PC-3 (cell line): ENCODE data around the gene NACC2.

Source experiments
- EZH2 ChIP-seq: fragments of 300-600 bp; sonication (generic); IDR thresholded peaks from one replicate; pipeline ENCODE4 v1.6.1; 2017; ENCODE audit warnings: antibody characterized with exemption, mild to moderate bottlenecking, low read length; ENCODE audit not compliant: unreplicated experiment
- TF ChIP-seq, protein P1 (sequence below): fragments of 300-600 bp; sonication (generic); conservative IDR thresholded peaks from 2 replicates; pipeline ENCODE4 v1.5.1; 2017; ENCODE audit warnings: antibody characterized with exemption, low read depth, mild to moderate bottlenecking, low read length

DNA sequence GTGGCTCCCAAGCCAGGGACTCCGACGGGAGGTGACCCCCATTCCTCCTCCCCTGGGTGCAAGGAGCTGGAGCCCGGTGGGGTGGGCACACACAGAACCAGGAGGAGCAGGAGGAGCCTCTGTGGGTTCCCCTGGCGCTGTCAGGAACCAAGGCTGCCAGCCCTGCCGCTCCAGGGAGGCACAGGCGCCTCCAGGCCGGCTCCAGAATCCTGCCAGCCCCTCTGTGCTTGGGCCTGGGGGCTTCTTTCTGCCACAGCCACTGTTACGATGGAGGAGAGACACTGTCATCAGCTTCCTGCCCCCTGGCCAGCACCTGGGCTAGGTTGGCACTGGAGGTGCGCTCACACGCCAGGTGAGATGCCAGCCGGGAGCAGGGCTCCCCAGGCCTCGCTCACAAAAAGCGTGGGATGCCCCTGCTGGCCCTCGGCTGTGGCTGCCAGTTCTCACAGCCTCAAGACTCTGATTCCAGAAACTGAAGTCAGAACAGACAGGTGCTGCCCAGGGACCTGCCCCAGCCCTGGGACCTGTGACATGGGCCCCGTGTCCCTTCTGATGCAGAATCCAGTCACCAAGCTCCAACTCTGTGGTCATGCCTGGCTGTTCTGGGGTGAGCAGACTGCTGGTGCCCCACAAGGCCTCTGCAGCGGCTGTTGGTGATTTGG lies 96.5 kb downstream of the NACC2 start:
- TF ChIP-seq, protein P1, sequence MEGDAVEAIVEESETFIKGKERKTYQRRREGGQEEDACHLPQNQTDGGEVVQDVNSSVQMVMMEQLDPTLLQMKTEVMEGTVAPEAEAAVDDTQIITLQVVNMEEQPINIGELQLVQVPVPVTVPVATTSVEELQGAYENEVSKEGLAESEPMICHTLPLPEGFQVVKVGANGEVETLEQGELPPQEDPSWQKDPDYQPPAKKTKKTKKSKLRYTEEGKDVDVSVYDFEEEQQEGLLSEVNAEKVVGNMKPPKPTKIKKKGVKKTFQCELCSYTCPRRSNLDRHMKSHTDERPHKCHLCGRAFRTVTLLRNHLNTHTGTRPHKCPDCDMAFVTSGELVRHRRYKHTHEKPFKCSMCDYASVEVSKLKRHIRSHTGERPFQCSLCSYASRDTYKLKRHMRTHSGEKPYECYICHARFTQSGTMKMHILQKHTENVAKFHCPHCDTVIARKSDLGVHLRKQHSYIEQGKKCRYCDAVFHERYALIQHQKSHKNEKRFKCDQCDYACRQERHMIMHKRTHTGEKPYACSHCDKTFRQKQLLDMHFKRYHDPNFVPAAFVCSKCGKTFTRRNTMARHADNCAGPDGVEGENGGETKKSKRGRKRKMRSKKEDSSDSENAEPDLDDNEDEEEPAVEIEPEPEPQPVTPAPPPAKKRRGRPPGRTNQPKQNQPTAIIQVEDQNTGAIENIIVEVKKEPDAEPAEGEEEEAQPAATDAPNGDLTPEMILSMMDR: no peak
- TF ChIP-seq EZH2: no peak
